Central memory CD8-positive, alpha-beta T cell (primary cell): ENCODE data around the gene RAPGEF2.

Experiments
- ATAC-seq: fragments of 150-1000 bp; cut with Tn5 transposase; replicated peaks from 2 replicates; pipeline ENCODE4 v1.10.0; 2022; ENCODE audit warnings: mild to moderate bottlenecking, moderate FRiP score, moderate number of reproducible peaks; ENCODE audit not compliant: poor library complexity, severe bottlenecking; ENCODE audit errors: extremely low read depth
- DNase-seq, 2 donors: peaks; one replicate each; pipeline ENCODE4 v3.0.0; 2021; ENCODE audit warnings: low spot score in 2 of 2
- H3K27ac Mint-ChIP-seq: one replicate; pipeline ENCODE4 v1.8.0; 2022; ENCODE audit warnings: low read depth, mild to moderate bottlenecking, moderate library complexity, mixed read lengths
- H3K27me3 Mint-ChIP-seq: one replicate; pipeline ENCODE4 v1.8.0; 2022; ENCODE audit warnings: mixed read lengths
- H3K36me3 Mint-ChIP-seq: one replicate; pipeline ENCODE4 v1.8.0; 2022; ENCODE audit warnings: mild to moderate bottlenecking, moderate library complexity, mixed read lengths; ENCODE audit not compliant: insufficient read depth
- H3K4me1 Mint-ChIP-seq: one replicate; pipeline ENCODE4 v1.8.0; 2022; ENCODE audit warnings: mixed read lengths
- H3K4me3 Mint-ChIP-seq: one replicate; pipeline ENCODE4 v1.8.0; 2022; ENCODE audit warnings: mild to moderate bottlenecking, moderate library complexity, mixed read lengths
- H3K9me3 Mint-ChIP-seq: one replicate; pipeline ENCODE4 v1.8.0; 2022; ENCODE audit warnings: mixed read lengths

Gene RAPGEF2

DNA sequence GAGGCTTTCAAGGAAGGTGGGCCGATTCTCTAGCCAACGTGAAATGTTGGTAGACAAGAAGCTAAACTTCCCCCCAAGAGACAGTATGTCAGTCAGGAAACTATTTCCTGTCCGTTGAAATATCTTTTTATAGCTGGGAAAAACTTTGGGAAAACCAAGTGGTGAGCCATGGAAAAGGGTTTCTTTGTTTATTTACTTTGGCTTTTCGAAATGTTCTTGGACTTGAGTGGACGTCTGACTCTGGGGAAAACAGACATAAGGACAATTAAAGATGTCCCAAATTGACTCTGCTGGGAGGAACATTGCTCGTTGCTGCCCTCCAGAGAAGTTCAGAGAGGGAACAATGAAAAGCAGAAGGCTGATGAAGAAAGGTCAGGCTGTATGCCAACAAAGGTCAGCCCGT, 295.4 kb downstream of the RAPGEF2 start:
- Mint-ChIP-seq H3K4me3 (no peak overlapping the region), H3K9me3 (no peaks in the 10 kb centered on the region), H3K4me1 (no peaks in the 10 kb centered on the region), H3K36me3 (no peaks in the 10 kb centered on the region), H3K27me3 (peaks cover 30% of the 10 kb centered on the region), H3K27ac (no peak overlapping the region)
- ATAC-seq (no peak), DNase-seq (no peak)

DNA sequence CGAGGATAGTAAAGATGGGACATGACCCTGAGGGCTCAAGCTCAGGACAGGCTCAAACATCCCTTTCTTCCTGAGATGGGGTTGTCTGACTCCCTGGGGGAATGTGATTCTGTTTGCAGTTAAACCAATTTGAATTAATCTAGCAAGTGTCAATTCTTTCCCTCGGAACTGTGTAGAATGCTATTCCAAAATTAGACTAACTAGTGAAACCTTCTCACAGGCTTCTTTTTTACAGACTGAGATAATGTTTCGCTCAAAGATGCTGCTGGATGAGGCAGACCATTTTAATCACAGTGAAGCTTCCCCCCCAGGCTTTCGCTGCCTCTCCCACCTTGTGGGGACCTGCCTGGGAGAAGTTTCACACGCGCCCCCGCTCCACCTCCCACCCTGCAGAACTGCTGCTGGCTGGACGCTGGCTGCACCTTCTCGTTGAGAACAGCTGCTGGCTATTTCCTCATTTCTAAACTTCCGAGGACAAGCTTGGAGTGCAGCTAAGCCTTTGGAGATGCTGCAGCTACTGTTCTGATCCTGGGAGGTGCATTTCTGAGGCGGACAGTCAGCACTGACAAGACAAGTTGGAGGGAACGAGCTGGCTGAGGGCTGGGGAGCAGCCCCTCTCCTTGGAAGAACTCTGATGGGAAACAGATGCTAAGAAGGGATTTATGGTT, 297.8 kb downstream of the RAPGEF2 start:
- Mint-ChIP-seq H3K27me3 (peaks cover 29% of the 10 kb centered on the region), H3K4me1 (no peaks in the 10 kb centered on the region), H3K9me3 (no peaks in the 10 kb centered on the region), H3K27ac (no peak overlapping the region), H3K36me3 (no peaks in the 10 kb centered on the region), H3K4me3 (no peak overlapping the region)
- ATAC-seq, result no peak
- DNase-seq, result no peak

DNA sequence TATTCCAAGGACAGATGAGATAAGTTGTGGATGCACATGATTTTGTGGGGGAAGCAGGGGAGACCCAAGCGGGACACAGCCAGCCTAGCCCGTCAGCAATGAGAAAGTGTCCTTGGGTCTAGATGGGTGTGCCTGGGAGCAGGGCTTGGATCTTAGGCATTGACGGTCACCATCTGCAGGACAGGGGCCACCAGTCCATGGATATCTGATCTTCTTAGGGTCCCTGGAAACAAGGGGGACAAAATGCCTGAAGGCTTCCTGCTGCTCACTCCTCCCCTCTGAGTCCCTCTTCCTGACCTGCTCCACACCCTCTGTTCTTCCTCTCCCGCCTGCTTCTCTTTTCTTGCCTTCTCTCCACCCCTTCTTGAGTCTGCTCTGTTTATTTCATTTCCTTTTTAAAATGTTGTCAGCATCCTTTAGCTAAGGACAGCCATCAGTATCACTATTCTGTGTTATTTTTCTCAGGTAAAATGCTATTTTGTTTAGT, 298.4 kb downstream of the RAPGEF2 start:
- Mint-ChIP-seq H3K27me3 (peaks cover 29% of the 10 kb centered on the region), H3K9me3 (no peaks in the 10 kb centered on the region), H3K4me1 (no peaks in the 10 kb centered on the region), H3K36me3 (no peaks in the 10 kb centered on the region), H3K4me3 (no peak overlapping the region), H3K27ac (no peak overlapping the region)
- DNase-seq (no peak), ATAC-seq (no peak)

DNA sequence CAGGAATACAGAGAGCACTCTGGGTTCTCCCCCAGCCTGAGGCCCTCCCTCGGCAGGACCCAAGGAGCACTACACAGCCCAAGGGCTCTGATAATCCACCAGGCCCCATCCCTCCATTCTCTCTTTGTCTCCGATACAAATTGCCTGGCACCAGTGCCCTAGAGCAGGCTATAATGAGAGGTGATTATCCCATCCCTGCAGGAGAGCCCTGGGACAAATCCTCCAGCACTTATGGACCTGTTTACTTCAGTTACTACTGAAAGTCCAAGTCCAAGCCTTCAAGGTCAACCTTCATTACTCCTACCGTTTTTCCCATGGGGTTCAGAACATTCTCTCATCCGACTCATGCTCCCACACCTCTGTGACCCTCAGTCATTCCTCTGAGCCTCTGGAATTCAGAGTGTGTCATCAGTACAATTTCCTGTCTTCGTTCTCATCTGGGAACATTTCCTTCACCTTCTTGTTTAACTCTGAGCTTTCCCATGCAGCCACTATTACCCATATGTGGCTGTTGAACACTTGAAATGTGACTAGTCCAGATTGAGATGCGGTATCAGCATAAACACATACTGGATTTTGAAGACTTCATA, 299.0 kb downstream of the RAPGEF2 start:
- ATAC-seq, result no peak
- peaks cover 29% of the 10 kb centered on the region for H3K27me3 Mint-ChIP-seq
- H3K4me3 Mint-ChIP-seq, result no peak overlapping the region
- H3K4me1 Mint-ChIP-seq, result no peaks in the 10 kb centered on the region
- no peak for DNase-seq
- H3K9me3 Mint-ChIP-seq, result no peaks in the 10 kb centered on the region
- H3K27ac Mint-ChIP-seq, result no peak overlapping the region
- no peaks in the 10 kb centered on the region for H3K36me3 Mint-ChIP-seq
